ENCODE data around the gene KY.

KY gene

DNA sequence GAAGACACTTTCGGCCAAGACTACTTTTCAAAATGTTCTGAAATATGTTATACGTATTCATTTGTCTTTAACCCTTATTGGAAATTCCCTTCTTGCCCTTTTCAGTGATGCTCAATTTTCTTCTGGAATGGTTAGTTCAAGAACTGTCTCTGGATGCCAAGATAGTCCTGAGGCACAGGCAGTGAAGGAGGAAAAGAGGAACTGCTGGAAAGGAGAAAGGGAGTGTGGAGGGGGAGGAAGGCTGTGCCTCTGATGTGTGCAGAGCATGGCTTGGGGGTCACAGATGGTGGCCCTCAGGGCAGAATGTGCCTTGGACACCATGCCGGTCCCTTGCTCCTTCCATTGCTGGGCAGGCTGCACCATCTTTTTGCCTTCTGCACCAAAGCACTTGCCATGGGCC, 91.2 kb downstream of the KY start:
- no peak for DNase-seq (ENCODE audit: low read depth in 3 of 3, low spot score in 1 of 3)

Measured in stimulated activated CD4-positive, alpha-beta T cell treated with anti-CD3 and anti-CD28 coated beads, TNF-alpha, amount 100 ng/mL, for 1 hour (primary cell).